ENCODE data around the gene PTGES2.

The PTGES2 gene

DNA sequence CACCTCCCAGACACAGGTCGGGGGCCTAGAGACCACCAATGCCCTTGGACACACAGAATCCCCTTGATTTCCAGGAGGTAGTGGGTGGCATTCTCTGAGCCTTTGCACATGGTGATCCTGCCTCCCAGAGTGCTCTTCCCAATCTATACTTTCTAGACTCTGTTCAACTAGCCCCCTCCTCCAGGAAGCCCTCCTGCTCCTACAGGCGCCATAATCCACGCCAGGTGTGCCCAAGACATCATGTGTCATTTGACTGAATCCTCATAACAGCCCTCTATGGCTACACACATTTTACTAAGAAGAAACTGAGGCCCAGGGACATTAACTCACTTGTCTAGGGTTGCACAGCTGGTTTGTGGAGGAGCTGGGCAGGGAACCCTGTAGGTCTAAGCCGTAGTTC is 39.7 kb upstream of the PTGES2 start:
- no peak overlapping the region for H3K4me3 ChIP-seq (replicated peaks; ENCODE audit: low read depth, low read length)
- TF ChIP-seq, protein P1, sequence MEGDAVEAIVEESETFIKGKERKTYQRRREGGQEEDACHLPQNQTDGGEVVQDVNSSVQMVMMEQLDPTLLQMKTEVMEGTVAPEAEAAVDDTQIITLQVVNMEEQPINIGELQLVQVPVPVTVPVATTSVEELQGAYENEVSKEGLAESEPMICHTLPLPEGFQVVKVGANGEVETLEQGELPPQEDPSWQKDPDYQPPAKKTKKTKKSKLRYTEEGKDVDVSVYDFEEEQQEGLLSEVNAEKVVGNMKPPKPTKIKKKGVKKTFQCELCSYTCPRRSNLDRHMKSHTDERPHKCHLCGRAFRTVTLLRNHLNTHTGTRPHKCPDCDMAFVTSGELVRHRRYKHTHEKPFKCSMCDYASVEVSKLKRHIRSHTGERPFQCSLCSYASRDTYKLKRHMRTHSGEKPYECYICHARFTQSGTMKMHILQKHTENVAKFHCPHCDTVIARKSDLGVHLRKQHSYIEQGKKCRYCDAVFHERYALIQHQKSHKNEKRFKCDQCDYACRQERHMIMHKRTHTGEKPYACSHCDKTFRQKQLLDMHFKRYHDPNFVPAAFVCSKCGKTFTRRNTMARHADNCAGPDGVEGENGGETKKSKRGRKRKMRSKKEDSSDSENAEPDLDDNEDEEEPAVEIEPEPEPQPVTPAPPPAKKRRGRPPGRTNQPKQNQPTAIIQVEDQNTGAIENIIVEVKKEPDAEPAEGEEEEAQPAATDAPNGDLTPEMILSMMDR (IDR thresholded peaks at IDR 0.05; ENCODE audit: low read depth, low read length, missing control alignments) = no peak
- DNase-seq (ENCODE audit: extremely low read depth, low read depth) = no peak

DNA sequence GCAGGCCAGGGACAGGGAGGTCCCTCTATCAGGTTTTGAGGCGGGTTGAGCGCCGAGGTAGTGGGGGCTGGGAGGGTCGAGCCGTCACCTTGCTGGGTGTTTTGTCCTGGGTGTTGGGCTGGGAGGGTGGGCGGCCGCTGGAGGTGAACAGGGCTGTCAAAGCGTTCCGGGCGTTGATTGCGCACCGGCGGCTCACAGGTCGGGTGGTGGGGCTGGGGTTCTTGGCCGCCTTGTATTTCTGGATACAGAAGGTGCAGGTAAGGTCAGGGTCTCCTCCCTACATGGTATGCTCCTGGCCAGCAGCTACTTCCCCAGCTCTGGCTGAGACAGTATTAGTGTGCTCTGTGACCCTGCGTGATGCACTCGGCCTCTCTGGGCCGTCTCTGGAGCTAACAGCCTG is 38.6 kb upstream of the PTGES2 start:
- TF ChIP-seq, protein P1 (IDR thresholded peaks at IDR 0.05; ENCODE audit: low read depth, low read length, missing control alignments) = no peak

DNA sequence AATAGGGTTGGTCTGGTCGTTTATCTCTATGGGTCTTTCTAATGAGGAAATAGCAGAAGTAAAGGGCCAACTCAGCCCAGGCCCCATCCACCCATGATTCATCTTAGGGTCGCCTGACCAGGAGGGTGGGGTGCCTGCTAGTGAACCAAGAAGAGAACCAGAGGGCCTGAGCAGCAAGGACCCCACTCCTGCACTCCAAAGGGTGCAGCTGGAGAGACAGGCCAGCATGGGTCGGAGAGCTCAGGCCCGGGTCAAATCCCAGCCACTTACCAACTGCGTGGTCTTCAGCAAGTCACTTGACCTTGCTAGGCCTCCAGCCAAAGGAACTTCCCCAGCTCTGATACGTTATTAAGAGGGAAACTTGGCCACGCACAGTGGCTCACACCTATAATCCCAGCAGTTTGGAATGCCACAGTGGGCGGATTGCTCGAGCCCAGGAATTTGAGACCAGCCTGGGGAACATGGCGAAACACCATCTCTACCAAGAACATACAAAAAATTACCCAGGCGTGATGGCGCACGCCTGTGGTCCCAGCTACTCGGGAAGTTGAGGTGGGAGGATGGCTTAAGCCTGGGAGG is 36.9 kb upstream of the PTGES2 start:
- no peak for DNase-seq (ENCODE audit: extremely low read depth, low read depth)

More for the DNA sequence above, 38.6 kb upstream of the PTGES2 start:
- no peak for DNase-seq (ENCODE audit: extremely low read depth, low read depth)
- no peak overlapping the region for H3K4me3 ChIP-seq (replicated peaks; ENCODE audit: low read depth, low read length)

DNA sequence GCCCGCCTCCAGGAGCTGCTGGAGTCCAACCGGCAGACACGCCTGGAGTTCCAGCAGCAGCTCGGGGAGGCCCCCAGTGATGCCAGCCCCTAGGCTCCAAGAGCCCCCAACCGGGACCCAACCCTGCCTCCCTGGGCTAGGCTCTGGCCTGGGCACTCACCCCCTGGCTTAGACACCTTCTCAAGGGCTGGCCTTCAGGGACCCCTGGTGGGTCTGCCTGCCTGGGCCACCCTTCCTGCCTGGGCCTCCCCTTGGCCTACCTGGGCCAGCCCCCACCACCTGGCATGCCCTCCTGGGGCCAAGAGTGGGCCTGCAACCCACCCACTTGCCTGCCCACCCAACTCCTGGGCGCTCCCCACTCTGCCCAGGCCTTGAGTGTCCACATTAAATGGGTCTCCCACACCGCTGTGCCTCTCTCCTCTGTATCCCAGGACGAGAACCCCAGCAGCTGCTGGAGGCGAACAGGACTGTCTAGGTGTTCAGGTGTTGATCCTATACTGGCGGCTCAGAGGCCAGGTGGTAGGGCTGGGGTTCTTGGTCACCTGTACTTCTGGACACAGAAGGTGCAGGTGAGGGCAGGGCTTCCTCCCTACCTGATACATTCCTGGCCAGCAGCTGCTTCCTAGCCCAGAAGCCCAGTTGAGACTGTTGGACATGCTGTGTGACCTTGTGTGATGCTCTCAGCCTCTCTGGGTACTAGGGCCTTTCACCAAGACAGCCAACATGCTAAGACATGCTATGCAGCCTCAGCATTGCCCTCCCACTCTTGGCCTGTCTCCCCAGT is 36.2 kb upstream of the PTGES2 start:
- TF ChIP-seq, protein P1 (IDR thresholded peaks at IDR 0.05; ENCODE audit: low read depth, low read length, missing control alignments) = no peak
- no peak for DNase-seq (ENCODE audit: extremely low read depth, low read depth)
- H3K4me3 ChIP-seq (replicated peaks; ENCODE audit: low read depth, low read length) = no peak overlapping the region

More for the DNA sequence above, 36.9 kb upstream of the PTGES2 start:
- H3K4me3 ChIP-seq (replicated peaks; ENCODE audit: low read depth, low read length) = no peak overlapping the region
- TF ChIP-seq, protein P1 (IDR thresholded peaks at IDR 0.05; ENCODE audit: low read depth, low read length, missing control alignments) = no peak

DNA sequence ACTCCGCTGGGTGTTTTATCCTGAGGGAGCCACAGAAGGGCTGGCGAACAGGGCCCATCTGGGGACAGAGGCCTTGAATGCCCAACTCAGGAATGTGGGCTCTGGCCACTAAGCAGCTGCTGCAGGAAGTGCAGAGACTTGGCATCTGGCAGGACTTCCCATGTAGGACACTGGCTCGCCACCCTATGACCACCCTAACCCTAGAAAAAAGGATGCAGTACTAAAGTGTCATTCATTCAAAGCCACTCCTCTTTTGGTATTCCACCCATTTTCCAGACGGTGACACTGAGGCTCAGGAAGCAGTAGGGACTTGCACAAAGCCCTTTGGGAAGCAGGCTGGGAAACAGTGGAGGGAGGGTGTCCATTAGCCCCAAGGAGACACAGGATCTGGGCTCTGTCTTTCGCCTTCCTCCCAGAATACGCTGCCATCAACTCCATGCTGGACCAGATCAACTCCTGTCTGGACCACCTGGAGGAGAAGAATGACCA is 35.5 kb upstream of the PTGES2 start:
- DNase-seq (ENCODE audit: extremely low read depth, low read depth) = no peak
- TF ChIP-seq, protein P1 (IDR thresholded peaks at IDR 0.05; ENCODE audit: low read depth, low read length, missing control alignments) = no peak
- H3K4me3 ChIP-seq (replicated peaks; ENCODE audit: low read depth, low read length) = no peak overlapping the region

DNA sequence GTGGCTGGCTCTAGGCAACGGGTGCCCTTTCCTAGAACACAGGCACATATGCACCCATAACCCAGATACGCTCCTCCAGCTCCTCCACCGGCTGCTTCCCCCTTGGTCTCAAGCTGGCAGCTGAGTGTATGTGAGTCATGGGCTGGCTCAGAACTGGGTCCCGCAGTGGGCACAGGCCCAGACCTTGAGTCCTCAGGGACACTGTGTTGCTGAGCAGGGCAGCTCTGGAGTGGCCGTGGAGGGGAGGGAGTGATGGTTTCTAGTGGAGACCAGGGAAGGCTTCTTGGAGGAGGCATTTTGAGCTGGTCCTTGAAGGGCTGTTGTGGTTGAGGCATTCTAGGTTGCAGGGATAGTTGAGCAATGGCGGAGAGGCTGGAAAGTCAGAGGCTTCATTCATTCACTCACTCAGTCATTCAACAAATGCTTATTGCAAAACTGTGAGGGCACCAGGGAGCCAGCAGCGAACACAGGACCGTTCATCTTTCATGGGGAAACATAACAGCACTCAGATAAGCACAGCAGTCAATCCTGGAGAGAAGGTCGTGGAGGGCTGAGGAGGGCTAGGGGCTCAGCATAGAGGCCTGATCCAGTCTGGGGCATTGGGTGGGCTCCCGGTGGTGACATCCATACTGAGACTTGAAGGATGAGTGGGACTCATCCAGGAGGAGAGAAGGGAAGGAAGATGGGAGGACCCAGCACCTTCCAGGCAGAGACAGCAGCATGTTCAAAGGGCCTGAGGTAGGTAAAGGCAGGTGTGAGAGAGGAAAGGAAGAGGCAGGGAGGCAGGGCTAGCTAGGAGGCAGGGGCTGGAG is 34.9 kb upstream of the PTGES2 start:
- no peak for DNase-seq (ENCODE audit: extremely low read depth, low read depth)
- TF ChIP-seq, protein P1 (IDR thresholded peaks at IDR 0.05; ENCODE audit: low read depth, low read length, missing control alignments) = no peak
- no peak overlapping the region for H3K4me3 ChIP-seq (replicated peaks; ENCODE audit: low read depth, low read length)
